DOHH2 (cell line): Measurements from ENCODE around the gene LYRM4.

ENCODE experiments used
- H3F3A ChIP-seq: fragments of 200-600 bp; sonication (generic), shearing (Covaris generic); 2 replicates; pipeline ENCODE4 v1.6.0; 2016; ENCODE audit warnings: antibody characterized with exemption, mild to moderate bottlenecking; ENCODE audit not compliant: control insufficient read depth, insufficient read depth
- H3K27ac ChIP-seq: fragments of 200-600 bp; sonication (generic); 2 replicates; pipeline ENCODE4 v1.5.1; 2014; ENCODE audit warnings: low read depth, mild to moderate bottlenecking, low read length, moderate library complexity
- H3K27me3 ChIP-seq: fragments of 200-600 bp; sonication (generic); 2 replicates; pipeline ENCODE4 v1.6.1; 2014; ENCODE audit warnings: mild to moderate bottlenecking, low read length, mixed read lengths; ENCODE audit not compliant: control insufficient read depth
- H3K36me3 ChIP-seq: fragments of 200-600 bp; sonication (generic); 2 replicates; pipeline ENCODE4 v1.6.1; 2014; ENCODE audit warnings: mild to moderate bottlenecking, low read length, moderate library complexity, mixed read lengths; ENCODE audit not compliant: control insufficient read depth
- H3K4me1 ChIP-seq: fragments of 200-600 bp; sonication (generic); 2 replicates; pipeline ENCODE4 v1.6.1; 2014; ENCODE audit warnings: mild to moderate bottlenecking, low read length, mixed read lengths; ENCODE audit not compliant: control insufficient read depth
- H3K4me2 ChIP-seq: fragments of 200-600 bp; sonication (generic); 2 replicates; pipeline ENCODE4 v1.6.0; 2014; ENCODE audit warnings: mild to moderate bottlenecking, low read length, moderate library complexity
- H3K4me3 ChIP-seq: fragments of 200-600 bp; sonication (generic); 2 replicates; pipeline ENCODE4 v1.5.1; 2014; ENCODE audit warnings: mild to moderate bottlenecking, low read length, mixed read lengths
- H3K79me2 ChIP-seq: fragments of 200-600 bp; sonication (generic); 2 replicates; pipeline ENCODE4 v1.6.1; 2014; ENCODE audit warnings: mild to moderate bottlenecking, low read length, mixed read lengths; ENCODE audit not compliant: control insufficient read depth
- H3K9me2 ChIP-seq: fragments of 200-600 bp; sonication (generic); replicated peaks from 2 replicates; pipeline ENCODE4 v1.6.1; 2014; ENCODE audit warnings: mild to moderate bottlenecking, low read length, mixed read lengths; ENCODE audit not compliant: control insufficient read depth
- H3K9me3 ChIP-seq: fragments of 200-600 bp; sonication (generic); 2 replicates; pipeline ENCODE4 v1.6.1; 2014; ENCODE audit warnings: antibody characterized with exemption, low read length, mixed read lengths; ENCODE audit not compliant: control insufficient read depth, insufficient read depth
- H4K20me1 ChIP-seq: fragments of 200-600 bp; sonication (generic); 2 replicates; pipeline ENCODE4 v1.6.0; 2014; ENCODE audit warnings: low read depth, mild to moderate bottlenecking, antibody characterized with exemption, low read length, moderate library complexity; ENCODE audit not compliant: control insufficient read depth, insufficient read depth
- CTCF ChIP-seq: fragments of 200-600 bp; sonication (generic); IDR thresholded peaks from one replicate; pipeline ENCODE4 v1.5.1; 2014; ENCODE audit warnings: antibody characterized with exemption, mild to moderate bottlenecking, low read depth, low read length; ENCODE audit not compliant: poor library complexity, severe bottlenecking
- EZH2phosphoT487 ChIP-seq: fragments of 200-600 bp; sonication (generic); IDR thresholded peaks from 2 replicates; pipeline ENCODE4 v1.6.1; 2017; ENCODE audit warnings: borderline replicate concordance, mild to moderate bottlenecking, antibody characterized with exemption, low read length, moderate library complexity, mixed read lengths

LYRM4 gene

GRCh38 chr6:5260661-5261544, at the start of gene LYRM4, which contains the start of gene FARS2:
Gene LYRM4 (minus strand): TSS chr6:5260950. CDS start chr6:5260733, 217 bp downstream.
Gene FARS2 (plus strand): TSS chr6:5261513.
- Histone ChIP-seq H3F3A (0 out of 2 replicates have a peak, but pooled peaks cover 3% of the 10 kb centered on the region), H3K4me3 (peak within 1 kb of the TSS; percentile 93), H3K9me3 (no peaks in the 10 kb centered on the region), H3K4me1 (peaks cover 20% of the 10 kb centered on the region), H3K27me3 (no peaks in the 10 kb centered on the region), H3K79me2 (peaks cover 82% of the 10 kb centered on the region), H3K4me2 (peak within 1 kb of the TSS; percentile 70), H4K20me1 (no peaks in the 10 kb centered on the region), H3K27ac (peak within 1 kb of the TSS; percentile 77), H3K36me3 (peaks cover 17% of the 10 kb centered on the region), H3K9me2 (no peaks in the 10 kb centered on the region)
- no peak for TF ChIP-seq CTCF
- TF ChIP-seq EZH2phosphoT487: no peak

GRCh38 chr6:5308066-5308465, 47.3 kb upstream of the LYRM4 start:
- no peaks in the 10 kb centered on the region for H3F3A ChIP-seq
- H3K4me3 ChIP-seq: no peak overlapping the region
- no peaks in the 10 kb centered on the region for H3K9me3 ChIP-seq
- no peak overlapping the region for H3K27ac ChIP-seq
- no peaks in the 10 kb centered on the region for H3K9me2 ChIP-seq
- peaks cover 25% of the 10 kb centered on the region for H3K79me2 ChIP-seq
- H3K4me1 ChIP-seq: peaks cover 11% of the 10 kb centered on the region
- no peak for TF ChIP-seq CTCF
- no peak for TF ChIP-seq EZH2phosphoT487
- peaks cover 4% of the 10 kb centered on the region; the same call in 1 of the 2 replicates for H4K20me1 ChIP-seq
- no peak overlapping the region for H3K4me2 ChIP-seq
- no peaks in the 10 kb centered on the region for H3K36me3 ChIP-seq
- H3K27me3 ChIP-seq: no peaks in the 10 kb centered on the region; the same call in 1 of the 2 replicates

- H3K36me3 ChIP-seq: no peaks in the 10 kb centered on the region
- no peaks in the 10 kb centered on the region for H3F3A ChIP-seq
- H3K9me3 ChIP-seq: no peaks in the 10 kb centered on the region
- TF ChIP-seq EZH2phosphoT487 (no peak), CTCF (no peak)
- no peaks in the 10 kb centered on the region for H3K9me2 ChIP-seq
- H3K79me2 ChIP-seq: peaks cover 25% of the 10 kb centered on the region
- no peak overlapping the region for H3K27ac ChIP-seq
- H3K27me3 ChIP-seq: peaks cover 5% of the 10 kb centered on the region
- no peak overlapping the region for H3K4me2 ChIP-seq
- no peak overlapping the region for H3K4me3 ChIP-seq
- H3K4me1 ChIP-seq: peaks cover 14% of the 10 kb centered on the region
- peaks cover 4% of the 10 kb centered on the region; the same call in 1 of the 2 replicates for H4K20me1 ChIP-seq
Observed at GRCh38 chr6:5307058-5307457, 46.3 kb upstream of the LYRM4 start.
